MM.1S (cell line): ENCODE measurements around the gene KCNA3.

Experiments used
- DNase-seq: peaks from one replicate; pipeline ENCODE4 v3.0.0-alpha.2; 2015
- H2AFZ ChIP-seq: fragments of 300-600 bp; sonication (generic); 2 replicates; pipeline ENCODE4 v1.6.0; 2016; ENCODE audit warnings: antibody characterized with exemption, low read length
- H3F3A ChIP-seq: fragments of 300-600 bp; sonication (generic); 2 replicates; pipeline ENCODE4 v1.6.1; 2016; ENCODE audit warnings: mild to moderate bottlenecking, antibody characterized with exemption, low read length, moderate library complexity, mixed read lengths; ENCODE audit not compliant: insufficient read depth
- H3K27ac ChIP-seq: fragments of 300-600 bp; sonication (generic); 2 replicates; pipeline ENCODE4 v1.5.1; 2016; ENCODE audit warnings: mild to moderate bottlenecking, low read length
- H3K27me3 ChIP-seq: fragments of 300-600 bp; sonication (generic); replicated peaks from 2 replicates; pipeline ENCODE4 v1.6.0; 2016; ENCODE audit warnings: low read length; ENCODE audit not compliant: insufficient read depth
- H3K36me3 ChIP-seq: fragments of 300-600 bp; sonication (generic); replicated peaks from 2 replicates; pipeline ENCODE4 v1.6.1; 2016; ENCODE audit warnings: mild to moderate bottlenecking, low read length, mixed read lengths; ENCODE audit not compliant: insufficient read depth
- H3K4me1 ChIP-seq: fragments of 300-600 bp; sonication (generic); 2 replicates; pipeline ENCODE4 v1.6.1; 2016; ENCODE audit warnings: low read length, mixed read lengths
- H3K4me2 ChIP-seq: fragments of 300-600 bp; sonication (generic); 2 replicates; pipeline ENCODE4 v1.6.0; 2016; ENCODE audit warnings: low read depth, low read length
- H3K4me3 ChIP-seq: fragments of 300-600 bp; sonication (generic); 2 replicates; pipeline ENCODE4 v1.5.1; 2016; ENCODE audit warnings: low read length, mixed read lengths
- H3K79me2 ChIP-seq: fragments of 300-600 bp; sonication (generic); 2 replicates; pipeline ENCODE4 v1.6.1; 2016; ENCODE audit warnings: mixed run types, low read length, mixed read lengths
- H3K9ac ChIP-seq: fragments of 300-600 bp; sonication (generic); 2 replicates; pipeline ENCODE4 v1.6.1; 2016; ENCODE audit warnings: low read length, mixed read lengths
- H3K9me2 ChIP-seq: fragments of 300-600 bp; sonication (generic); replicated peaks from 2 replicates; pipeline ENCODE4 v1.6.1; 2016; ENCODE audit warnings: mild to moderate bottlenecking, low read length, mixed read lengths; ENCODE audit not compliant: insufficient read depth
- H3K9me3 ChIP-seq: fragments of 300-600 bp; sonication (generic); replicated peaks from 2 replicates; pipeline ENCODE4 v1.6.1; 2016; ENCODE audit warnings: mild to moderate bottlenecking, low read length, mixed read lengths; ENCODE audit not compliant: insufficient read depth
- H4K20me1 ChIP-seq: fragments of 300-600 bp; sonication (generic); 2 replicates; pipeline ENCODE4 v1.6.1; 2016; ENCODE audit warnings: mild to moderate bottlenecking, low read length, moderate library complexity, mixed read lengths; ENCODE audit not compliant: insufficient read depth
- CTCF ChIP-seq: fragments of 300-600 bp; sonication (generic); IDR thresholded peaks from 2 replicates; pipeline ENCODE4 v1.5.1; 2016; ENCODE audit warnings: antibody characterized with exemption, low read length, mixed read lengths
- EZH2 ChIP-seq: fragments of 300-600 bp; sonication (generic); optimal IDR thresholded peaks from 2 replicates; pipeline ENCODE3; 2017; ENCODE audit warnings: low read depth, mild to moderate bottlenecking, antibody characterized with exemption, low read length, mixed read lengths
- EZH2phosphoT487 ChIP-seq: fragments of 300-600 bp; sonication (generic); IDR thresholded peaks from 2 replicates; pipeline ENCODE4 v1.6.1; 2018; ENCODE audit warnings: antibody characterized with exemption, low read length

KCNA3 gene

GRCh38 chr1:110684491-110684890, 9.8 kb upstream of the KCNA3 start:
- H3F3A ChIP-seq: no peaks in the 10 kb centered on the region
- H3K4me1 ChIP-seq: no peaks in the 10 kb centered on the region
- no peak for DNase-seq
- H3K4me3 ChIP-seq: no peak overlapping the region
- no peak overlapping the region for H3K9ac ChIP-seq
- no peaks in the 10 kb centered on the region for H3K9me3 ChIP-seq
- H3K27me3 ChIP-seq: no peaks in the 10 kb centered on the region
- H3K79me2 ChIP-seq: no peaks in the 10 kb centered on the region
- no peaks in the 10 kb centered on the region for H3K36me3 ChIP-seq
- no peaks in the 10 kb centered on the region for H4K20me1 ChIP-seq
- H3K27ac ChIP-seq: no peak overlapping the region
- no peaks in the 10 kb centered on the region for H3K9me2 ChIP-seq
- no peak overlapping the region for H2AFZ ChIP-seq
- H3K4me2 ChIP-seq: no peak overlapping the region
- TF ChIP-seq CTCF: no peak
- no peak for TF ChIP-seq EZH2
- no peak for TF ChIP-seq EZH2phosphoT487

DNA sequence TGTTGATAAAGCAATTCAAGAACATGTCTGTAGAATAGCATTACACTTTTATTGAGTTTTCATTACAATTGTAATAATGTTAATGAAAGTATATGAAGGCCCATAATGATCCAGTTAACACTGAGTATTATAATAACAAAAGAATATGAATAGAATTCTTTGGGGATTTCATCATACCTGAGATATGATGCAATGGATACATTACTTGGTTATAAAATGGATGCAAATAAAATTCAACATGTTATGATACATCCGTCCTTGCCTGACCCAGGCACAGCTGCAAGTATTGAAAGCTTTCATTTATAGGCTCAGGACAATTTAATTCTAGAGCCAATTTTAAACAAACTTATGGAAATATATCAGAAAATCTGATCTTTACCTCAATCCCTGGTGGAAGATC, 8.2 kb upstream of the KCNA3 start:
- Histone ChIP-seq H3K4me1 (no peaks in the 10 kb centered on the region), H3K79me2 (no peaks in the 10 kb centered on the region), H3K9me3 (no peaks in the 10 kb centered on the region), H3K9ac (no peak overlapping the region), H3K9me2 (no peaks in the 10 kb centered on the region), H3F3A (no peaks in the 10 kb centered on the region), H4K20me1 (no peaks in the 10 kb centered on the region), H3K4me2 (no peak overlapping the region), H3K4me3 (no peak overlapping the region), H2AFZ (no peak overlapping the region), H3K36me3 (no peaks in the 10 kb centered on the region), H3K27ac (no peak overlapping the region), H3K27me3 (no peaks in the 10 kb centered on the region)
- no peak for DNase-seq
- no peak for TF ChIP-seq EZH2
- no peak for TF ChIP-seq CTCF
- TF ChIP-seq EZH2phosphoT487: no peak

DNA sequence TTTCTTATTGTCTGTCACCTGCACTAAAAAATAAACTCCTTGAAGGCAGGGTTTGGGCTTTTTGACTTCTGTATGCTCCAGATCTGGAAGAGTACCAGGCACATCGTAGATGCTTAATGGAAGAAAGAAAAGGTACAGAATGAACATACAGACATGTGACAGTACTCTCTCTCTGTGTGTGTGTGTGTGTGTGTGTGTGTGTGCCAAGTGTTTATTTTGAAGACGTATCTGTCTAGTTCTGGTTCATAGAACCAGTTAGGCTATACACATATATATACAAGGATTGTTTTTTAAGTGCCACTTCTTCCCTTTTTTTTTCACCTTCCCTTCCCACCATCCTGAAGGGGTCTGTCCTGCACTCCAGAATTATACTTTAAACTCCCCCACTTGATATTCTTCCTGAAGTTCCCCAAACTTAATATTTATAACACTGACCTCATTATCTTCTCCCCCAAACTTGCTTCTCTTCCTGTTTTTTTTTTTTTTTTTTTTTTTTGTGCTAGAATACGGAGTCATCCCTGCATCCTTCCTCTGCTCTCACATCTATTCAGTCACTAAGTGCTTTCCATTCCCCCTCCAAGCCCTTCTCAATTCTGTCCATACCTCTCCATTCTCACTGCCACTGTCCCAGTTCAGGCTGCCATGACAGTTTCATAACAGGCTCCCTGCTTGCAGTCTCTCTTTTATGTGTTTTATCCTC, 5.4 kb upstream of the KCNA3 start:
- no peak overlapping the region for H2AFZ ChIP-seq
- no peaks in the 10 kb centered on the region for H3K79me2 ChIP-seq
- H3K27me3 ChIP-seq: no peaks in the 10 kb centered on the region
- no peaks in the 10 kb centered on the region for H3K36me3 ChIP-seq
- no peaks in the 10 kb centered on the region for H3K4me1 ChIP-seq
- DNase-seq: no peak
- H3F3A ChIP-seq: no peaks in the 10 kb centered on the region
- no peak overlapping the region for H3K4me2 ChIP-seq
- TF ChIP-seq EZH2 (no peak), CTCF (no peak), EZH2phosphoT487 (no peak)
- H3K27ac ChIP-seq: no peak overlapping the region
- H4K20me1 ChIP-seq: no peaks in the 10 kb centered on the region
- H3K9ac ChIP-seq: no peak overlapping the region
- H3K9me3 ChIP-seq: no peaks in the 10 kb centered on the region
- H3K9me2 ChIP-seq: no peaks in the 10 kb centered on the region
- no peak overlapping the region for H3K4me3 ChIP-seq
